ENCODE results near the gene ELL.

- no peak for TF ChIP-seq EZH2 (IDR thresholded peaks at IDR 0.05)
- no peak for TF ChIP-seq CTCF (IDR thresholded peaks at IDR 0.05 in 2 of 3, conservative IDR thresholded peaks at IDR 0.05 in 1 of 3; ENCODE audit: borderline replicate concordance in 1 of 3, insufficient read depth in 1 of 3, low read depth in 2 of 3, low read length in 2 of 3)
- no peak for TF ChIP-seq YY1 (IDR thresholded peaks at IDR 0.05; ENCODE audit: extremely low read depth, insufficient replicate concordance, low read depth, low read length)
- TF ChIP-seq POLR2A (IDR thresholded peaks at IDR 0.05; ENCODE audit: borderline replicate concordance, extremely low read depth, insufficient read depth, insufficient read length), result no peak
- TF ChIP-seq CEBPB (IDR thresholded peaks at IDR 0.05; ENCODE audit: low read depth), result no peak
- TF ChIP-seq TCF7L2 (IDR thresholded peaks at IDR 0.05; ENCODE audit: borderline replicate concordance, extremely low read depth, insufficient read depth, insufficient read length), result no peak
- no peak for TF ChIP-seq EGR1 (IDR thresholded peaks at IDR 0.05; ENCODE audit: low read depth)
- no peak for TF ChIP-seq POLR2AphosphoS5 (IDR thresholded peaks at IDR 0.05; ENCODE audit: low read depth, low read length)
Observed at GRCh38 chr19:18393836-18394235, 128.0 kb downstream of the ELL start.
